SK-N-SH (cell line): ENCODE data around the gene DHCR24.

Experiments
- GABPA ChIP-seq: IDR thresholded peaks from 2 replicates; pipeline ENCODE4 v1.4.0; 2012; ENCODE audit warnings: low read depth, mild to moderate bottlenecking
- RAD21 ChIP-seq: IDR thresholded peaks from 2 replicates; pipeline ENCODE4 v1.6.1; 2012; ENCODE audit warnings: mild to moderate bottlenecking, low read length
- SMC3 ChIP-seq: IDR thresholded peaks from 2 replicates; pipeline ENCODE4 v1.6.1; 2012; ENCODE audit warnings: low read depth, low read length, improper control_type of control experiment
- TF ChIP-seq, protein P1 (sequence below): fragments of 200-600 bp; sonication (generic); IDR thresholded peaks from 2 replicates; pipeline ENCODE4 v1.6.1; 2017; ENCODE audit warnings: antibody characterized with exemption, mild to moderate bottlenecking, moderate library complexity
- TF ChIP-seq, protein P2 (sequence below): IDR thresholded peaks from 2 replicates; pipeline ENCODE4 v1.4.0; 2012; ENCODE audit warnings: low read depth

DNA sequence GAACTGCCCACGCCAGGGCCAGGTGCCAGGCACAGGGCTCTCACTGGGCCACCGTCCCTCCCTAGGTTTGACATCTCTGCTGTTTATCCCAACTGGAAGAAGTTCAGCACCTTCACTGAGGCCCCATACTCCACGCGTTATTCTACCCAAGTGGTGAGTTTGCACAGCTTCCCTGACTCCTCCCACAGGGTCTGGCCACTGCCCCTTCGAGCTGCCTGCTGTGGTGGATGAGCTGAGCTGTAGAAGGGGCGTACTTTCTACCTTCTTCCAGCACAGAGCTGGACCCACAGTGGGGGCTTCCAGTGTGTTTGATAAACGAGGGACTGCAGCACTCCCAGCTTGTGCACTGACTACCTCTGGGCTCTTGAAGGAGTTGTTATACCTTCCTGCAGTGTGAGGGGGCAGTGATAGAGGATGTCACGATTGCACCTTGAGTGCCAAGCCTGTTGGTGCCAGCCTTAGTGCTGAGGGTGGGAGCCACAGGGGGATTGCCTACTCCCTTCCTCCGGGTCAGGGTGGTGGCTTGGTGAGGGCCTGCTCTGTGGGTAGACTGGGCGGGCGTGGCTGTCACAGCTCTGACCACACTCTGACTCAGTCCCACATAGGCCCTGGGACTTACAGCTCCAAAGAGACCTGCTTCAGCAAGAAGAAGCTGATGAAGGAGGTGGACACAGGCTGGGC lies 79.9 kb downstream of the DHCR24 start:
- TF ChIP-seq RAD21 = no peak
- TF ChIP-seq, protein P1, sequence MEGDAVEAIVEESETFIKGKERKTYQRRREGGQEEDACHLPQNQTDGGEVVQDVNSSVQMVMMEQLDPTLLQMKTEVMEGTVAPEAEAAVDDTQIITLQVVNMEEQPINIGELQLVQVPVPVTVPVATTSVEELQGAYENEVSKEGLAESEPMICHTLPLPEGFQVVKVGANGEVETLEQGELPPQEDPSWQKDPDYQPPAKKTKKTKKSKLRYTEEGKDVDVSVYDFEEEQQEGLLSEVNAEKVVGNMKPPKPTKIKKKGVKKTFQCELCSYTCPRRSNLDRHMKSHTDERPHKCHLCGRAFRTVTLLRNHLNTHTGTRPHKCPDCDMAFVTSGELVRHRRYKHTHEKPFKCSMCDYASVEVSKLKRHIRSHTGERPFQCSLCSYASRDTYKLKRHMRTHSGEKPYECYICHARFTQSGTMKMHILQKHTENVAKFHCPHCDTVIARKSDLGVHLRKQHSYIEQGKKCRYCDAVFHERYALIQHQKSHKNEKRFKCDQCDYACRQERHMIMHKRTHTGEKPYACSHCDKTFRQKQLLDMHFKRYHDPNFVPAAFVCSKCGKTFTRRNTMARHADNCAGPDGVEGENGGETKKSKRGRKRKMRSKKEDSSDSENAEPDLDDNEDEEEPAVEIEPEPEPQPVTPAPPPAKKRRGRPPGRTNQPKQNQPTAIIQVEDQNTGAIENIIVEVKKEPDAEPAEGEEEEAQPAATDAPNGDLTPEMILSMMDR = no peak
- TF ChIP-seq SMC3 = no peak
- TF ChIP-seq, protein P2, sequence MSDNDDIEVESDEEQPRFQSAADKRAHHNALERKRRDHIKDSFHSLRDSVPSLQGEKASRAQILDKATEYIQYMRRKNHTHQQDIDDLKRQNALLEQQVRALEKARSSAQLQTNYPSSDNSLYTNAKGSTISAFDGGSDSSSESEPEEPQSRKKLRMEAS = no peak
- TF ChIP-seq GABPA = no peak
